ENCODE data around the gene TCEANC2.
"Not testable (repeated sequence)": the region's sequence is repeated elsewhere in the genome, so short reads cannot be mapped to it uniquely, and the experiment has no call there.

TCEANC2 gene

DNA sequence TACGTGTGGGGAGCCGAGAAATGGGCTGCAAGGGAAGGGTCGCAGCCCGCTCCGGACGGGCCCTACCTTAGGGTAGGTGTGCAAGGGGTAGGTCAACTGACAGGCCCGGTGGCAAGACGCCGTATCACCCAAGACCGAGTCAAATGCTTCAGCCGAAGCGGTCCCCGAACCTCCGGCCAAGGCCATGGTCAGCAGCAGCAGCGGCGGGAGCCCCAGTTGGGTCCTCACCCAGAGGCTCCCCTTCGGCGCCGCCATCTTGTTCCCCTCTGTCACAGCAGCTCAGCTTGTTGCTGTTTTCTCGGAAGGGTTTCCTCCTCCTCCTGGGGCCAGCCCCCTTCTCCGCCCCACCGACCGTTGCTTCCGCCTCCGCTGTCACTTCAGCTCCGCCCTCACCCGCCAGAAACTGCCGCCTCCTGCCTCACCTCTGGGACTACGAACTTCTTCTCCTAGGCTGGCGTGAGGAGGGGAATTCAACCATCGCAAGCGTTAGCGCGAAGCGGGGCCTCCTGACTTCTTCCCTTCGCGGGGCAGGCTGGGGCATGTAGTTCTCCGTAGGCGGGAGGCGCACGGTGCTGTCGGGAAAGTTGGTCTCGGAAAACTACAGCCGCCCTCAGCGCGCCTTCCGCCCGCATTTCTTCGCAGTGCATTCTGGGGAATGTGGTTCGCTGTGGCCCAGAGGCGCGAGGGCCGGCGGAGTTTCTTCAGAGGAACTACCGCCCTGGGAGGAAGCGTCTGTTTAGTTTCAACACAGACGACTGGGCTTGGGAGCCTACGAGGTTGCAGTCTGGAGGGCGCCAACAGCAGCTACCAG, at the start of gene TCEANC2, which contains the start of gene TMEM59:
TCEANC2 (plus strand) TSS at position 675 of the 811 bp plus-strand sequence. CDS start 815 bp downstream, outside the sequence.
TMEM59 (minus strand) TSS at position 271 of the 811 bp plus-strand sequence; CDS start at position 255, 16 bp downstream.
- peak; percentile 95 to 98 for DNase-seq

DNA sequence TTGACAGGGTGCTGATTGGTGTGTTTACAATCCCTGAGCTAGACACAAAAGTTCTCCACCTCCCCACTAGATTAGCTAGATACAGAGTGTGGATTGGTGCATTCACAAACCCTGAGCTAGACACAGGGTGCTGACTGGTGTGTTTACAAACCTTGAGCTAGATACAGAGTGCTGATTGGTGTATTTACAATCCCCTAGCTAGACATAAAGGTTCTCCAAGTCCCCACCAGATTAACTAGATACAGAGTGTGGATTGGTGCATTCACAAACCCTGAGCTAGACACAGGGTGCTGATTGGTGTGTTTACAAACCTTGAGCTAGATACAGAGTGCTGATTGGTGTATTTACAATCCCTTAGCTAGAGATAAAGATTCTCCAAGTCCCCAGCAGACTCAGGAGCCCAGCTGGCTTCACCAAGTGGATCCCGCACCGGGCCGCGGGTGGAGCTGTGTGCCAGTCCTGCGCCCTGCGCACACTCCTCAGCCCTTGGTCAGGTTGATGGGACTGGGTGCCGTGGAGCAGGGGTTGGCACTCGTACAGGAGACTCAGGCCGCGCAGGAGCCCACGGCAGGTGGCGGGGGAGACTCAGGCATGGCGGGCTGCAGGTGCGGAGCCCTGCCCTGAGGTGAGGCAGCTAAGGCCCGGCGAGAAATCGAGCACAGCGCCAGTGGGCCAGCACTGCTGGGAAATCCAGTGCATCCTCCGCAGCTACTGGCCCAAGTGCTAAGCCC, 49.5 kb upstream of the TCEANC2 start:
- not testable (repeated sequence) for DNase-seq

DNA sequence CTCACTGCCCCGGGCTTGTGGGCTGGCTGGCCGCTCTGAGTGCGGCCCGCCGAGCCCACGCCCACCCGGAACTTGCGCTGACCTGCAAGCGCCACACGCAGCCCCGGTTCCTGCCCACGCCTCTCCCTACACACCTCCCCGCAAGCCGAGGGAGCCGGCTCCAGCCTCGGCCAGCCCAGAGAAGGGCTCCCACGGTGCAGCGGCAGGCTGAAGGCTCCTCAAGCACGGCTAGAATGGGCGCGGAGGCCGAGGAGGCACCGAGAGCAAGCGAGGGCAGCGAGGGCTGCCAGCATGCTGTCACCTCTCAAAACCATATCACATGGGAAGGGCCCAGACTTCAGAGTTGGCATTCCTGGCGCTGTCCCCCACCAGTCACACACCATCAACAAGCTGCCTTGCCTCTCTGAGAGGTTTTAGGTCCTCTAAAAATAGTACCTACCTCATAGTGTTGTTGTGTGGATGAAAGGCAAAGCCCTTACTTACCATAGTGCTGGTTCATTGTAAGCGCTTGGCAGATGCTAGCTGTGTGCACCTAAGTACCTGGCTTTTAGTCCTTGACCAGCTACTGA, 48.8 kb upstream of the TCEANC2 start:
- DNase-seq: no peak

DNA sequence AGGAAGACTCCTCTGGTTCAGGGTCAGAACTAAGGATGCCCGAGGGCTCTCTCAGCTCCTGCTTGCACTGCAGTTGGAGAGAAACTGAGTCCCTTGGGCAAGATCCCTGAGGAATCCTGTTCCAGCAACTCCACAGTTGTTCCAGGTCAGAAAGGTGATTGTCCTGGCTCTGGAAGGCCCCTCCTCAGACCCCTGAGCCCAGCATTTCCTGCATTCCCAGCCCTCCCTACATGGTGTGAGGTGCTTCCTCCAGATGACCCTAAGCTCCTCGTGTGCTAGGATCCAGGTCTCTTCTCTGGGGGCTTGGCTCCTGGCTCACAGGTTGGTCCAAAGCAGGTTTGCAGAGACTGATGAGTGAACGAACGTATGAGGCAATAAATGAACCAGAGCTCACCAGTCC, 46.9 kb upstream of the TCEANC2 start:
- no peak for DNase-seq

DNA sequence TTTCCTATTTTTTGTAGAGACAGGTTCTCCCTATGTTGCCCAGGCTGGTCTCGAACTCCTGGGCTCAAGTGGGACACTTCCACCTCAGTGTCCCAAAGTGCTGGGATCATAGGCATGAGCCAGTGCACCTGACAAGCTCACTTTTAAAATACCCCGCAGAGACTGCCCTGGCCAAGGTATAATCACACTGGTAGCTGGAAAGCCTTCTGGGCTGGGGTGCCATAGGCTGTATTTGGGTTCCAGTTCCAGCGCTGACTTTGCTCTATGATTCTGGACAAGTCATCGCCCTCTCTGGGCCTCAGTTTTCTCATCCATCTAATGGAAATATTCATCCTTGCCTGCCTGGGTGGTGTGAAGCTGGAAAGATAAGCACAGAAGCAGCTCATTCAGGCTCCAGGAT, 45.8 kb upstream of the TCEANC2 start:
- no peak for DNase-seq

DNA sequence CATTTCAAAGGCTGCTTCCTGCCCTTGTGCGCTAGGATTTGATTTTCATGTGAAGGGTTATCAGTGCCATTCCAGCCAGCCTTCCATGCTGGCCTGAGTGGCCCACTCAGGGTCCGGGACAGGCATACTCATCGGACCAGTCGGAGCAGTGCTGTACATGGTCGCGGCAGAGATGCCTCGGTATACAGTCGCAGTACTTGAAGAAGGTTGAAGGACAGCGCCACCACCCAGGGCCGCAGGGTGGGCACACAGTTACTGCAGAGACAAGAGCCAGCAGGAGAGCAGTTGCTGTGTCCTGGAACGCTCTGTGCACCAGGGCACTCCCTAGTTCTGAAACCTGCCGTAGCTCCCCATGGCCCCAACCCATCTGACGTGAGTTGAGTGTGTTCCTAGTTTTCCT, 44.5 kb upstream of the TCEANC2 start:
- no peak for DNase-seq

DNA sequence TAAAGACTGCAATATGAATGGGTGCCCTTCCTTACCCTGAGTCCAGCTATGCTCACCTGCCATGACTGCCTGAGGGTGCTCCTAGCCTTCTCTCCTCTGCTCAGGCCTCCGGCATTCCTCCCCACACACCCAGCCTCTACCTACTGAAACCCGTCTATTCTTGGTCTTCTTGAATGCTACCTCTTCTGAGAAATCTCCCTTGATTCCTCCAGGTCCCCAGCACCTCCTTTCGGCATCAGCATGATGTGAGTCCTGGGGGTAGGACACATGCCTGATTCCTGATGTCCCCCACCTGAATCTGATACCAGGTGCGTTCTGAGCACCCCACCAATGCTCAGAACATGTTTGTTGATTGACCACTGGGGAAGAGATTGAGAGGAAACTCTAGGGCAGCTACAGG, 44.0 kb upstream of the TCEANC2 start:
- DNase-seq: no peak

DNA sequence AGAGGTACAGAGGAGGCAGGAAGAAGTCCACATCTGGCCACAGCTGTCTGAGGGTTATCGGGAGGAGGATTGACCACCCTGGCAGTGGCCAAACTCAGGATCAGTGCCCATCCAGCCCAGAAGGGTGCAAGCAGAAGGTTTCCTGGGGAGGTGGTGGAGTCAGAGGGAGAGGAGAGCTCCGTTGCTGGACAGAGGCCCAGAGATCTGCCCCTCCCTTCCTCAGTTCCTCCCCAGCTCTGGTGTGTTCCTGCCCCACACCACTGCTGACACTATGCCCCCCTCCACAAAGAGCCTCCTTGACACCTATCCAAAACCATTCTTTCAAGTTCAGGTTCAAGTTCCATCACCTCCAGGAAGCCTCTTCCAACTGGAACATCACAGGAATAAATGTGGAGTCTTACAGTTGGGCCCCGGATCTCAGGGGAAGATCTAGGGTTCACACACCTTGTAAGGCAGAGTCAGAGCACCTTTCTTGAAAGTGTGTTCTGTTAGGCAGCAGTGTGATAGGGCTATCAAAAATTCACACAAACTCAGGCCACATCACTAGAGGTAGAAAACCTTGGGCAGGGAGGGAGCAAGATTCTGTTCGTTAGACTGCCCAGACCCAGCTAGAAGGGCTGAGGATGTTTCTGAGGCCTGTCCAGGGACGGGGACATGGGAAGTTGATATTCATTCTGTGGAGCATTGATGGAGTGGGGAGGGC, 42.8 kb upstream of the TCEANC2 start:
- DNase-seq: no peak

DNA sequence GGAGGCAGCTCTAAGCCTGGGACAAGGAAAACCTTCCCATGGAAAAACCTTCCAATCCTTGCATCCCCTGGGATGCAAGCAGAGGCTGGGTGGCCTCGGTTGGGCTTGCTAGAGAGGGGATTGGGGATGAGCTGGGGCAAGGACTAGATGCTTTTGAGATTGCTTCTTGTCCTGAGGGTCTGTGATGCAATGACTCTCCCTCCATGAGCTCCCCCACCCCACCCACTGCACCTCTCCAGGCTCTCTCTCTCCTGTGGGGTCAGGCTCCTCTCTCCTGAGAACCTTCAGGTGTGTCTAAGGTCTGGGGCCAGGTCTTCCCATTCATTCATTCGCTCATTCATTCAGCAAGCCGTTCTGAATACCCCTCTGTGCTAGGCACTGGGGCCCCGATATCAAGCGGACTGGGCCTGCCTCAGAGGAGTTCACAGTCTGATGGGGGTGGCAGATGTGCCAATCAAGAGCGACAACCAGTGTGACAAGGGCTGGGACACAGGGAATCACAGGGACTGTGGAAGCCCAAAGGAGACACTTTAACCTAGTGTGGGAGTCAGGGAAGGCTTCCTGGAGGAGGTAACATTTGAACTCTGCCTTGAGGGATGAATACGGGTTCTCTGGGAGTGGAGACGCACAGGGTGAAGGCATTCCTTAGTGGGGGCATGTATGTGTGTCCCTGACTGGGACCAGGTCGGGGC, 41.9 kb upstream of the TCEANC2 start:
- DNase-seq: no peak

DNA sequence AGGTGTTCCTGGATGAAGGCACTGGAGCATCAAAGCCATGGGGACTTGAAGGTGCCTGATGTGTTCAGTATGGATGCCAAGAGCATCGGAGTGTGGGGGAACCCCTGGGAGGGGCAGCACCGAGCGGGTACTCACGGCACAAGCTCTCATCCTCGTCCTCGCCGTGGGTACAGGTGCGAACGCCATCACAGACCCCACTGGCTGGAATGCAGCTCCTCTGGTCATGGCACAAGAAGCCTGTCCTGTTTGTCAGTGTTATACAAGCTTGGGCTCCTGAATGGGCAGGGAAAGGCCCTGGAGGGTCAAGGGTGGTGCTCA, 41.4 kb upstream of the TCEANC2 start:
- no peak for DNase-seq

DNA sequence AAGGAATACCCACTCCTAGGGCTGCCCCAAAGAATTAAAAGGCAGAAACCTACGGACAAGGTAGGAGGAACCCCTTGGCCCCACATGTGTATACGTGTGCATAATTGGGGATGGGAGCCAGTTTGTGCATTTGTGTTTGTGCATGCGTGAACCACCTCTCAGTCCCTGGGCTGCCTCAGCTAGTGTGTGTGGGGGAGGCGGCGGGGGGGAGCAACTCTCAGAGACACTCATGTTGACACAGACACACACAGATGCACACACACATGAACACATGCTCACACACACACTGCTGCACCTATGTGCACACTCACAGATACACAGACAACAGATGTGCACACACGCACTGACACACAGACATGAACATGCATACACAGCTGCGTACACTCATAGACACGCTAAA, 40.5 kb upstream of the TCEANC2 start:
- no peak for DNase-seq

DNA sequence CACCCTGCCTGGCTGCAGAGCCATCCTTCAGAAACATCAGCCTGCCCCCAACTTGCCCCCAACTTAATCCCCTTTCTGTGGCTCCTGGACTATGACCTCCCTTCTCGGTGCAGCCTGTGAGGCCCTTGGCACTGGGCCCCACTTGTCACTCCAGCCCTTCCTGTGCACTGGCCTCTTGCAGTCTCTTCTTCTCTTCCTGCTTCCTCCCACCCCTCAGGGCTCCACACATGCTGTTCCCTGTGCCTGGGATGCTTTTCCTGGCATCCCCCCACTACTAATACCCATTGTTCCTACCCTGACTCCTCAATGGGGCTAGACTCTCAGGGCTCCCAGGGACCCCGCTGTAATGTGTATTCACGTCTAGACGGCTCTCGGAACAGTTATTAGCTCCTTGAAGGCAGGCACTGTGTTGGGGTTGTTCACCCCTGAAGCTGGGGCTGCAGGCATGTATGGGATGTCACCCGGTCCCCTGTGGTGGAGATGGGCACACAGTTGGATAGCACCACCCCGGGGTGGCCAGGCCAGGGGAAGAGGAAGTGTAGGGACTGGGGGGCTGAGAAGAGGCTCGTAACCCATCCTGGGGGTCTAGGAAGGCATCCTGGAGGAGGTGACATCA, 39.9 kb upstream of the TCEANC2 start:
- no peak for DNase-seq

DNA sequence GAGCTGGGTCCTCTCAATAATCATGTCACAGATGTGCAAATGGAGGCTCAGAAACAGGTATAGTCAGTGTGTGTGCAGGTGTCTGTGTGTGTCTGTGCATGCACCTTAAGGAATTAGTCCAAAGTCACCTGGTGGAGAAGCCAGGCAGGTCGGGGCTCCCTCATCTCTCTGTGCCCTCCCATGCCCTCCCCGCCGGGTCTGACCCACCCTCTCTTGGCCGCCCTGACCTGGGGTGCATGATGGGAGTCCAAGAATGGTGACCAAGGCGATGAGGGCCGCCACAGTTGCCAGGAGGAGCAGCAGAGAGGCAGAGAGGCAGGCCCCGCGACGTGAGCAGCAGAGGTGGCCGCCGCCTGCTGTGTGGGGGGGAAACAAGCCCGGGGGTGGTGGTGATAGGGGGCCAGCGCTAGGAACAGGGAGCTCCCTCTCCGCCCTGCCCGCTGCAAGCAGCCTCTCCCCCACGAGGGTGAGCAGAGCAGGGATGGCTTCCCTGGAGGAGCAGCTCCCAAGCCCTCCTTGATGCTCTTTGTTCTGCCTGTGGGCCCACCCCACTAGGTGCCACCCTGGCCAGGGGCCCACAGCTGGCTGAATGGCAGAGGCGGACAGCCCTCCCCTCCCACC, 39.3 kb upstream of the TCEANC2 start:
- DNase-seq: no peak

DNA sequence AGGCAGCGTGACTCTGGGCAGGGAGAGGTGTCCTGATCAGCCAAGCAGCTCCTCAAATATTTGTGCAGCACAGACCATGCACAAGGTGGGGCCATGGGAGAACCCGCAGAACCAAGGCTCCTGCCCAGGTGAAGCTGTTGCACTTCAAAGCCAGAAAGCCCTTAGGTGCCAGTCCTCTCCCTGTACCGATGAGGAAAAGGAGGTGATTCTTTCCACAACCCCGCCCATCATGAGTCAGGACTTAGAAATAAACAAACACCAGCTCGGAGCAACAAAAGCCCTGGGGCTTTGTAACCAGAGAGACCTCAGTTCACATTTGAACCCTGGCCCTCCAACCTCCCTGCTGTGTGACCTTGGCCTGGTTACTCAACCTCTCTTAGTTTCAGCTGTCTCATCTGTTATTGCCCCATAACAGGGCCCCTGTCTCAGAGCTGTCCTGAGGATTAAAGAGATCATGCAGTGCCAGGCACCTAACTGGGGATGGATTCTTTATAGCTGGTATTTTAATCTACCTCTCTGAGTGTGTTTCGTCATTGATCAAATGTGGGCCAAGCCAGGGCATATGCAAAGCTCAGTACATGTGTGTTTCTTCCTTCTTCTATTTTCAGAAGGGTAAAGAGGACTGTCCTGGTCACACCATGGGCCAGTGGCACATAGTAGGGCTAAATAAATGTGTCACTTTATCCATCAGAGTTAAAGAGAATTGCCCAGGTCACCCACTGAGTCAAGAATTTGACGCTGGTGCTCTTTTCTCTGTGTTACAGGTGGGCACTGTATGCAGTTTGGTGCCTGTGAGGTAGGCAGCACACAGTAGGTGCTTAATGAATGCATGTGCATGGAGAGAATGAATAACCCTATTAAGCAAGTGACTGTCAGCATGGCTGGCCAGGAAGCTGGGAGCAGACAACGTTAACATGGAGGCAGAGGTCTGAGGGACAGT, 36.8 kb upstream of the TCEANC2 start:
- DNase-seq: no peak

DNA sequence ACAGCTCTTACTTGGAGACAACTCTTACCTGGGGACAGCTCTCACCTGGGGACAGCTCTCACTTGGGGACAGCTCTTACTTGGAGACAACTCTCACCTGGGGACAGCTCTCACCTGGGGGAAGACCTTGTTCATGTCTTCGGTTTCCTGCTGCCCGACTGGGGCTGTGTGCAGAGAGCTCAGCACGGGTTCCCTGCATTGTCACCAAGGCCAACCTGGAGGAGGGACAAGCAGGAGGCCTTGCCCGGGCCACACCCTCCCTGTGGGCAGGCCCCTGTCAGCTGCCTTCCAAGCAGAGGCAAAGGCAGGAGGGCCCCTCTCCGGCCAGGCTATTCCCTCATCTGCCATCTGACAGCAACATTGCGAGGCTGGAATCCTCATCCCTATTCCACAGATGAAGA, 35.4 kb upstream of the TCEANC2 start, which contains the start of gene LDLRAD1:
LDLRAD1 (minus strand) TSS at position 208 of the 400 bp plus-strand sequence; CDS start at position 134, 74 bp downstream.
- no peak for DNase-seq

DNA sequence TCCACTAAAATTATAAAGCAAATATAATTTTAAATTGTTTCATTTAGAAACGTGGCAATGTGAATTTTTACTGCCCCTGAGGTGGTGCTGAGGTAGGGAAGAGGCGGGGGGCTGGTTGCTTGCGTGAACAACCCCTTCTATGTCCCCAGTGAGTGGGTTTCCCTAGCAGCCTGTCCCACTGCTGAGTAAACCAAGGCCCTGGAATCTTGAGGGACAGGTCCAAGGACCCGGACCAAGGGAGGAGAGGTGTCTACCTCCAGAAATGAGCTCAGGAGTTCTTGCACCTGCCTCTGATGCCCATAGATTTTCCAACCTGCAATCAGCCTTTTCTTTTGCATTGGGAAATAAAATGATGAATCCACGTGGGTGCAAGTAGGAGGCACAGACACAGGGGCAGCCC, 34.8 kb upstream of the TCEANC2 start:
- no peak for DNase-seq

DNA sequence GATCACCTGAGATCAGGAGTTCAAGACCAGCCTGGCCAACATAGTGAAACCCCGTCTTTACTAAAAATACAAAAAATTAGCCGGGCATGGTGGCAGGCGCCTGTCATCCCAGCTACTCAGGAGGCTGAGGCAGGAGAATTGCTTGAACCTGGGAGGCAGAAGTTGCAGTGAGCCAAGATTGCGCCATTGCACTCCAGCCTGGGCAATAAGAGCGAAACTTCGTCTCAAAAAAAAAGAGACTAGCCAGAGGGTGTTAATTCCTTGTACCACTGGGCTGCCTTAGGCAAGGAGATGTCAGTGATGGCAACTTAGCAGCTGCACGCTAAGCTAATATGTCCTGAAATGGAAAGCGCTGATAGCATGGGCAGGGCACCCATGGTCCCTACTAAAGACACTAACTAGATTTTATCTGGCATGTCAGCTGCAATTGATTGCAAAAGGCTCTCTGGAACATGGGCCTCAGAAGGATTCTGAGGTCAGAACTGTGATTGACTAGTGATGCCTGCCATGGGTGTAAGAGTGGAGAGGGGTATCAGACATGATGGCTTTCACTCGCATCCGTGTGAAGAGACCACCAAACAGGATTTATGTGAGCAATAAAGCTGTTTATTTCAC, 33.7 kb upstream of the TCEANC2 start:
- not testable (repeated sequence) for DNase-seq

DNA sequence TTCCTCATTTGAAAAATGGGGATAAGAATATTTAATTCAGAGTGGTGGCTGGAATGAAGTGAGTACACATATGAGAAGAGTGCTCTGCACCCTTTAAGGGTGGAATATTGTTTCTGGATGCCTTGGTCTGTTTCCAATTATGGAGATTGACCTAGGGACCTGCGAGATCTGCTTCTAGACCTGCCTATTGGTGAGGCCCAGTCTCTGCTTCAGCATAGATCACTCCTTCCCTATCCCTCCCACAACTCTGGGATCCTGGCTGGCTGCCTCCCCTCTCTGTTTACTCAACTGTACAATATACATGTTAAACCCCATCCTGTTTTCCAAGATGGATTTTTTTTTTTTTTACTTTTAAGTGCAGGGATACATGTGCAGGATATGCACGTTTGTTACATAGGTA, 29.1 kb upstream of the TCEANC2 start:
- no peak for DNase-seq

DNA sequence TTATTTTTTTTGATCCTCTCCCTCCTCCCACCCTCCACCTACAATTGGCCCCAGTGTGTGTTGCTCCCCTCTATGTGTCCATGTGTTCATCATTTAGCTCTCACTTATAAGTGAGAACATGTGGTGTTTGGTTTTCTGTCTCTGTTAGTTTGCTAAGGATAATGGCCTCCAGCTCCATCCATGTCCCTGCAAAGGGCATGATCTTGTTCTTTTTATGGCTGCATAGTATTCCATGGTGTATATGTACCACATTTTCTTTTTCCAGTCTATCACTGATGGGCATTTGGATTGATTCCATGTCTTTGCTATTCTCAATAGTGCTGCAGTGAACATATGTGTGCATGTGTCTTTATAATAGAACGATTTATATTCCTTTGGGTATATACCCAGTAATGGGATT, 28.6 kb upstream of the TCEANC2 start:
- not testable (repeated sequence) for DNase-seq

DNA sequence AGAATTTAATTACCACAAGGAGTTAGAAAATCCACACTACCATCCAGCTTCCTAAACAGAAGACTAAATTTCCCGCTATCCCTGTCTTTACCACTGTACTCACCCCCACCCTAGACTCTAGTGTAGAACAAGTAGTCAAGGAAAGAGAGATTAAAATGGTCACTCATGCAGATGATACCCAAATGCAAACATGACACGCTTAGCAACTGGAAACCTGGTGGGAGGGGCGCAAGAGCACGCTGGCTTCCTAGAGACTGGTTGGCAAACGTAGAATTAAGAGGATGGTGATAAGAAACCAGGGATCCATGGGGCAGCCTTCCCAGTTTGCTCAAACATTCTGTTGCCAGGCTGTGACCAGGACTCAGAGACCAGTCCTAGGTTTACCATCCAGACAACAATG, 25.6 kb upstream of the TCEANC2 start:
- DNase-seq: no peak
